ENCODE data around the gene ATP10B.

DNA sequence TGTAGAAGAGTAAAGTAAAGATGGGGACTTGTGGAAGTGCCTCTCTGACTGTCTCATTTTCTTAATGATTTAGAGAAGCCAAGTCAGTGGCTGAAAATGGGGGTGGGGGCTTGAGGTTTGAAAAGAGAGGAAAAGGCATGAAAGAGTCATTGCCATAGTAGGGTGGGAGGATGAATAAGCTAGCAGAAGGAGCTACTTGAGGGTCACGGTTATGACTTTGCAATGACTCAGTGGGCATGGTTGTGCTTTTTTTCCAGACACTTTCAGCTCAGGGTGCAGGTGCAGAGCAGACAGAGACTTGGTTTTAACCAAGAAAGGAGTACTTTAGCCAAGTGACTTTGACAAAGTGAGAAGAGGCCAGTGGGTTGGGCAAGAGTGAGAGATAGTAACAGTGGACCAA lies 312.6 kb downstream of the ATP10B start:
- TF ChIP-seq, protein P1, sequence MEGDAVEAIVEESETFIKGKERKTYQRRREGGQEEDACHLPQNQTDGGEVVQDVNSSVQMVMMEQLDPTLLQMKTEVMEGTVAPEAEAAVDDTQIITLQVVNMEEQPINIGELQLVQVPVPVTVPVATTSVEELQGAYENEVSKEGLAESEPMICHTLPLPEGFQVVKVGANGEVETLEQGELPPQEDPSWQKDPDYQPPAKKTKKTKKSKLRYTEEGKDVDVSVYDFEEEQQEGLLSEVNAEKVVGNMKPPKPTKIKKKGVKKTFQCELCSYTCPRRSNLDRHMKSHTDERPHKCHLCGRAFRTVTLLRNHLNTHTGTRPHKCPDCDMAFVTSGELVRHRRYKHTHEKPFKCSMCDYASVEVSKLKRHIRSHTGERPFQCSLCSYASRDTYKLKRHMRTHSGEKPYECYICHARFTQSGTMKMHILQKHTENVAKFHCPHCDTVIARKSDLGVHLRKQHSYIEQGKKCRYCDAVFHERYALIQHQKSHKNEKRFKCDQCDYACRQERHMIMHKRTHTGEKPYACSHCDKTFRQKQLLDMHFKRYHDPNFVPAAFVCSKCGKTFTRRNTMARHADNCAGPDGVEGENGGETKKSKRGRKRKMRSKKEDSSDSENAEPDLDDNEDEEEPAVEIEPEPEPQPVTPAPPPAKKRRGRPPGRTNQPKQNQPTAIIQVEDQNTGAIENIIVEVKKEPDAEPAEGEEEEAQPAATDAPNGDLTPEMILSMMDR (IDR thresholded peaks at IDR 0.05; ENCODE audit: poor library complexity, severe bottlenecking), result no peak
- TF ChIP-seq RAD21 (conservative IDR thresholded peaks at IDR 0.05), result no peak
- TF ChIP-seq MXI1 (conservative IDR thresholded peaks at IDR 0.05; ENCODE audit: poor library complexity, severe bottlenecking), result no peak

Data from neural cell (in vitro differentiated cells).